H1 (cell line): ENCODE measurements around the gene WDR76. TPM values are rescaled to one million over a fixed set of nuclear protein-coding genes. Genes with fewer than 3 reads are reported as not detected.

Experiments
- CTCF ChIA-PET: fragments of 300-600 bp; sonication (Branson Sonifier 250); formaldehyde crosslinking; loops from one replicate; lab custom pipeline; 2021; ENCODE audit not compliant: partially characterized antibody; lab: Charles Lee
- POLR2A ChIA-PET: fragments of 300-600 bp; sonication (Branson Sonifier 250); formaldehyde crosslinking; loops from one replicate; lab custom pipeline; 2021; ENCODE audit warnings: inconsistent platforms; ENCODE audit not compliant: partially characterized antibody; lab: Charles Lee
- DNase-seq, 2 experiments: peaks; one replicate each; pipeline versions ENCODE4 v3.0.0 to v3.0.0-alpha.2; 2010 to 2022; ENCODE audit warnings: low spot score in 2 of 2, low read depth in 1 of 2, mixed read lengths in 1 of 2
- FAIRE-seq: peaks from 2 replicates; lab custom pipeline; 2011; peaks lifted over from hg19 to GRCh38; lab: Jason Lieb, UNC
- H2AFZ ChIP-seq: 2 replicates; pipeline ENCODE4 v1.8.1; 2012; ENCODE audit warnings: low read length, inconsistent platforms
- H2AK5ac ChIP-seq: 2 replicates; pipeline ENCODE4 v1.6.1; 2013; ENCODE audit warnings: low read depth, low read length
- H2BK120ac ChIP-seq: replicated peaks from 2 replicates; pipeline ENCODE3; 2013; ENCODE audit warnings: low read depth, low read length, inconsistent platforms
- H2BK12ac ChIP-seq: 2 replicates; pipeline ENCODE4 v1.6.1; 2013; ENCODE audit warnings: low read depth, low read length
- H2BK15ac ChIP-seq: 2 replicates; pipeline ENCODE4 v1.6.1; 2013; ENCODE audit warnings: low read length
- H2BK20ac ChIP-seq: 2 replicates; pipeline ENCODE4 v1.6.1; 2013; ENCODE audit warnings: low read length
- H2BK5ac ChIP-seq: 2 replicates; pipeline ENCODE4 v1.6.1; 2013; ENCODE audit warnings: low read depth, low read length
- H3K14ac ChIP-seq: 2 replicates; pipeline ENCODE4 v1.6.1; 2013; ENCODE audit warnings: inconsistent platforms; ENCODE audit not compliant: insufficient read length
- H3K18ac ChIP-seq: 2 replicates; pipeline ENCODE4 v1.6.1; 2013; ENCODE audit warnings: low read length; ENCODE audit errors: extremely low read depth
- H3K23ac ChIP-seq: 2 replicates; pipeline ENCODE4 v1.6.1; 2013; ENCODE audit warnings: inconsistent platforms; ENCODE audit not compliant: insufficient read length
- H3K23me2 ChIP-seq: 2 replicates; pipeline ENCODE4 v1.6.1; 2013; ENCODE audit warnings: low read depth, low read length
- H3K27ac ChIP-seq: 2 replicates; pipeline ENCODE4 v1.6.1; 2011; ENCODE audit warnings: low read depth, low read length, inconsistent platforms
- H3K27me3 ChIP-seq, 4 experiments: replicated peaks in 1 of 4; 1 replicate in 1 of 4; 2 replicates in 3 of 4; pipeline versions ENCODE4 v1.6.1 to v1.8.1; 2011 to 2013; ENCODE audit warnings: low read length in 3 of 4, mild to moderate bottlenecking in 3 of 4, inconsistent platforms in 2 of 4, mixed read lengths in 2 of 4, moderate library complexity in 1 of 4; ENCODE audit not compliant: control insufficient read depth in 3 of 4, insufficient read depth in 3 of 4; ENCODE audit errors: extremely low read depth in 1 of 4
- H3K36me3 ChIP-seq, 4 experiments: 2 replicates each; pipeline versions ENCODE4 v1.6.1 to v1.8.1; 2011 to 2013; ENCODE audit warnings: mild to moderate bottlenecking in 4 of 4, low read length in 3 of 4, moderate library complexity in 2 of 4, control low read depth in 1 of 4, inconsistent platforms in 1 of 4; ENCODE audit not compliant: insufficient read depth in 4 of 4, control insufficient read depth in 2 of 4
- H3K4ac ChIP-seq: replicated peaks from 2 replicates; pipeline ENCODE3; 2013; ENCODE audit warnings: low read length, low read depth, mixed read lengths, inconsistent platforms; ENCODE audit not compliant: insufficient read length
- H3K4me1 ChIP-seq, 4 experiments: replicated peaks in 1 of 4; 1 replicate in 1 of 4; 2 replicates in 3 of 4; pipeline versions ENCODE4 v1.6.1 to v1.8.1; 2011 to 2013; ENCODE audit warnings: low read length in 3 of 4, inconsistent platforms in 2 of 4, mixed read lengths in 1 of 4; ENCODE audit not compliant: insufficient read depth in 4 of 4, control insufficient read depth in 3 of 4
- H3K4me2 ChIP-seq, 2 experiments: 2 replicates each; pipeline versions ENCODE4 v1.6.1 to v1.8.1; 2011 to 2013; ENCODE audit warnings: low read depth in 2 of 2, low read length in 2 of 2, control low read depth in 1 of 2, inconsistent platforms in 1 of 2, mild to moderate bottlenecking in 1 of 2; ENCODE audit not compliant: insufficient read depth in 1 of 2
- H3K4me3 ChIP-seq, 4 experiments: fragments of 200-600, 300-600 bp in 1 of 4; sonication (generic), shearing (Covaris generic), sonication (Bioruptor Twin) in 1 of 4; 2 replicates each; pipeline versions ENCODE4 v1.5.1 to v1.8.1; 2011 to 2016; ENCODE audit warnings: low read length in 4 of 4, low read depth in 3 of 4, control low read depth in 2 of 4, inconsistent platforms in 2 of 4, mild to moderate bottlenecking in 2 of 4, mixed read lengths in 1 of 4, moderate library complexity in 1 of 4; ENCODE audit not compliant: insufficient read depth in 2 of 4; ENCODE audit errors: extremely low read depth in 1 of 4
- H3K56ac ChIP-seq: replicated peaks from 2 replicates; pipeline ENCODE3; 2013; ENCODE audit warnings: low read depth, mild to moderate bottlenecking, mixed read lengths, low read length, inconsistent platforms; ENCODE audit not compliant: insufficient read length
- H3K79me1 ChIP-seq: 2 replicates; pipeline ENCODE4 v1.6.1; 2013; ENCODE audit warnings: low read depth, low read length, control low read depth
- H3K79me2 ChIP-seq, 2 experiments: 2 replicates each; pipeline versions ENCODE4 v1.6.1 to v1.8.1; 2012 to 2013; ENCODE audit warnings: low read length in 2 of 2, mild to moderate bottlenecking in 2 of 2, inconsistent platforms in 1 of 2; ENCODE audit not compliant: insufficient read depth in 2 of 2, control insufficient read depth in 1 of 2
- H3K9ac ChIP-seq, 4 experiments: replicated peaks in 1 of 4; 1 replicate in 1 of 4; 2 replicates in 3 of 4; pipeline versions ENCODE4 v1.6.1 to v1.8.1; 2011 to 2013; ENCODE audit warnings: low read depth in 3 of 4, low read length in 3 of 4, control low read depth in 2 of 4, mild to moderate bottlenecking in 2 of 4, moderate library complexity in 2 of 4, inconsistent platforms in 1 of 4; ENCODE audit errors: extremely low read depth in 1 of 4
- H3K9me3 ChIP-seq, 2 experiments: 2 replicates each; pipeline versions ENCODE4 v1.6.1 to v1.8.1; 2012 to 2013; ENCODE audit warnings: mild to moderate bottlenecking in 2 of 2, moderate library complexity in 2 of 2, control low read depth in 1 of 2, inconsistent platforms in 1 of 2, low read depth in 1 of 2, low read length in 1 of 2, mixed read lengths in 1 of 2; ENCODE audit not compliant: insufficient read depth in 2 of 2
- H4K20me1 ChIP-seq, 2 experiments: replicated peaks in 1 of 2; 2 replicates each; pipeline versions ENCODE3 to v1.8.1; 2011 to 2013; ENCODE audit warnings: inconsistent platforms in 2 of 2, low read length in 2 of 2, mild to moderate bottlenecking in 1 of 2; ENCODE audit not compliant: insufficient read depth in 2 of 2, control insufficient read depth in 1 of 2
- H4K5ac ChIP-seq: 2 replicates; pipeline ENCODE4 v1.6.1; 2013; ENCODE audit warnings: low read length, low read depth, mixed read lengths, inconsistent platforms; ENCODE audit not compliant: insufficient read length
- H4K8ac ChIP-seq: 2 replicates; pipeline ENCODE4 v1.8.0; 2013; ENCODE audit warnings: mild to moderate bottlenecking, moderate library complexity, low read length, inconsistent platforms; ENCODE audit not compliant: insufficient read depth; ENCODE audit errors: extremely low read depth
- H4K91ac ChIP-seq: replicated peaks from 2 replicates; pipeline ENCODE3; 2013; ENCODE audit warnings: low read length, mixed read lengths, inconsistent platforms; ENCODE audit not compliant: insufficient read length
- MAFK ChIP-seq: IDR thresholded peaks from 2 replicates; pipeline ENCODE4 v1.6.1; 2012; ENCODE audit warnings: low read depth, mild to moderate bottlenecking, improper control_type of control experiment, low read length
- POLR2A ChIP-seq, 2 experiments: IDR thresholded peaks; 1 replicate in 1 of 2; 2 replicates in 1 of 2; pipeline ENCODE4 v1.6.1; 2011; ENCODE audit warnings: low read depth in 2 of 2, low read length in 2 of 2, mild to moderate bottlenecking in 2 of 2; ENCODE audit errors: control extremely low read depth in 1 of 2
- POLR2AphosphoS5 ChIP-seq: IDR thresholded peaks from 2 replicates; pipeline ENCODE4 v1.6.1; 2011; ENCODE audit warnings: low read depth, low read length
- WGBS, 2 experiments: shearing (Covaris generic) in 1 of 2; methylation state at CpG; one replicate each; pipeline versions ENCODE4 v1.1.6 to v1.1.7; 2013 to 2015; ENCODE audit warnings: low lambda C conversion rate in 2 of 2, mixed read lengths in 2 of 2, inconsistent platforms in 1 of 2, low coverage in 1 of 2, missing lambda C conversion rate in 1 of 2; ENCODE audit not compliant: insufficient replicate concordance in 2 of 2, insufficient coverage in 1 of 2, insufficient read length in 1 of 2; ENCODE audit errors: extremely low coverage in 1 of 2, missing lambda C conversion rate in 1 of 2; 5-methylcytosine and 5-hydroxymethylcytosine counted together
- polyA plus RNA-seq, 7 experiments: library from polyadenylated mRNA; depleted of rRNA in 3 of 7; stranded (reverse) in 5 of 7; unstranded in 2 of 7; fragments of >200 nt in 5 of 7; fragments of 200-250 nt in 2 of 7; gene quantifications; 1 replicate in 5 of 7; 2 replicates in 1 of 7; 4 replicates in 1 of 7; pipeline versions ENCODE4 v1.2.1 to v1.2.3, GENCODE V29; 2011 to 2013; ENCODE audit warnings: missing spikeins in 2 of 7, mixed read lengths in 2 of 7
- total RNA-seq: library from RNA; stranded (reverse); fragmentation: NEBNext Ultra II Directional; extraction: Animal tissue kit (Norgen Biotek cat#: 25700); gene quantifications from 2 replicates; pipeline ENCODE4 v1.2.1, GENCODE V29; 2021

WDR76 gene
- total and polyA plus RNA-seq, 2 of the 8 experiments (the other 6 are each of a cell fraction or from before 2014, with no cell fraction given), result 4.1 to 18.9 TPM

DNA sequence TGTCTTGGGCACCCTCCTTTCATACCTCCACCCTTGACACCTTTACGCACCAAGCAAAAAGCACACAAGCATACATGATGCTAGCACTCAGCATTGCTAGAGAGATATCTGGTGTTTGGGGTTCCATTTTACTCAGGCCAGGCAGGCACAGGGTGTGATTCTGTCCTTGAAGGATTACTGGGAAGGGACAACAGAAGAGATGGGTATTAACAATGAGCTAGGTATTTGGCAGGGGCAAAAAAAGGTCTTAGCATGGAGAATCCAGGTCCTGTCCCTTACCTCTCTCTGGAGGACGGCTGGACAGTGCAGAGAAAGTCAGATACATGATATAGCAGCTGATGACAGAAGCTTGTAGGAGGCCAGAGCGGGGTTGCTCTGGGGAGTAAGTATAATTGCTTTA lies 30.2 kb upstream of the WDR76 start:
- ChIA-PET CTCF (interaction anchor here (0.6 to 2.8 kb wide), 5 partner anchors 10 to 1384 kb away, joined by 3 to 9 read pairs (median 4); partner anchors contain the start of gene ELL3), POLR2A (interaction anchor here (0.9 to 8.9 kb wide), 8 partner anchors 8 to 55 kb away, joined by 3 to 71 read pairs (median 12); partner anchors contain the start of genes ELL3 and MFAP1)
- Histone ChIP-seq H3K56ac (no peak overlapping the region), H3K27ac (peak overlapping the region; percentile 14; the same call in 1 of the 2 replicates), H2AK5ac (0 out of 2 replicates have a peak overlapping the region, but pooled peaks have one; percentile 0), H2BK120ac (no peak overlapping the region), H2BK12ac (0 out of 2 replicates have a peak overlapping the region, but pooled peaks have one; percentile 53), H3K9me3 (no peaks in the 10 kb centered on the region), H3K79me1 (peaks cover 19% of the 10 kb centered on the region), H3K14ac (no peak overlapping the region), H2AFZ (no peak overlapping the region), H3K23me2 (peaks cover 3% of the 10 kb centered on the region), H3K4ac (no peak overlapping the region), H3K4me3 (no peak overlapping the region; a peak in 1 of 8 replicates), H4K5ac (no peak overlapping the region), H4K20me1 (peaks cover 4 to 17% of the 10 kb centered on the region in 2 experiments), H3K79me2 (peaks cover 0 to 34% of the 10 kb centered on the region in 2 experiments; a peak in 2 of 4 replicates), H3K18ac (peak overlapping the region; percentile 68; the same call in 1 of the 2 replicates), H3K23ac (no peak overlapping the region), H4K8ac (no peak overlapping the region), H3K9ac (no peak overlapping the region), H2BK15ac (no peak overlapping the region), H3K36me3 (peaks cover 14 to 56% (median 22%) of the 10 kb centered on the region in 4 experiments), H2BK5ac (peak overlapping the region; percentile 36; the same call in 1 of the 2 replicates), H3K4me1 (peaks cover 21 to 34% (median 27%) of the 10 kb centered on the region in 4 experiments), H3K4me2 (no peak overlapping the region; a peak in 1 of 4 replicates), H3K27me3 (no peaks in the 10 kb centered on the region), H2BK20ac (no peak overlapping the region), H4K91ac (no peak overlapping the region)
- TF ChIP-seq POLR2AphosphoS5, result peak; percentile 66
- peak in 1 of 2 experiments; percentile 44; a peak in 1 of 3 replicates for TF ChIP-seq POLR2A (IDR thresholded peaks at IDR 0.05; ENCODE audit: control extremely low read depth in 1 of 2, low read depth in 2 of 2, low read length in 2 of 2)
- no peak for TF ChIP-seq MAFK
- 94% methylated on average over 3 of the region's 3 CpGs; no CpG with 5 or more reads in 1 of the 2 experiments for WGBS, 2 experiments
- DNase-seq, result no peak
- no peak for FAIRE-seq
